ENCODE results near the gene LDLRAD4. TPM values are rescaled to one million over a fixed set of nuclear protein-coding genes. Genes with fewer than 3 reads are reported as not detected.

The LDLRAD4 gene
- total and polyA plus RNA-seq, 2 experiments from 2014 or later = 0.73 to 1.9 TPM

DNA sequence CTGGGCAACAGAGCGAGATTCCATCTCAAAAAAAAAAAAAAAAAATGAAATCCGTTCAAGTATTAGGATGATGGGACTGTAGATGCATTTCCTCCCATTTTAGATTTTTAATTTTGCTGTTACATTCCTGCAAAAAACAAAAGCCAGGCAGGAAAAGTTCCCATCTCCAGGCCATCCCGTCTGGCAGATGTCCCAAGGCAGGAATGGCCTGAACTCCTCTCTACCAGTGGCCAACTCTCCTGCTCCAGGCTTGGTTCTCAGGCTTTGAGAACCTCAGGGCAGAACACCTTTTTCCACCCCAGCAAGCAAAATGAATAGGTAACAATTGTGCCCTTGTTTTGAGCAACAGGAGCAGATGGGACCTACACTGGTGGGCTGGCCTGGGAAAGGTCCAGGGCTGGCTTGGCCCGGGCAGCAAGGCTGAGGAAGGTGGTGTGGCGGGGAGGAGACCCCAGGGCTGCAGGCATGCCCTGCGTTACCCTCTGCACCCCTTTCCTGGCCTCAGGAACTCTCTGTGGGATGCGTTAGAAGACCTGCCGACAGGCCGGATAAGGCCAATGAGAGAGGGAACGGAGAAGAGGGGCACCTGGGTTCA is 421.8 kb downstream of the LDLRAD4 start:
- no peaks in the 10 kb centered on the region; the same call in 2 of the 3 replicates for H3K36me3 Mint-ChIP-seq (ENCODE audit: low read depth)
- no peaks in the 10 kb centered on the region for H3K9me2 ChIP-seq (ENCODE audit: insufficient read depth)
- H3K27ac Mint-ChIP-seq = no peak overlapping the region
- no peaks in the 10 kb centered on the region for H4K20me1 ChIP-seq (replicated peaks; ENCODE audit: insufficient read depth)
- peaks cover 2% of the 10 kb centered on the region for H3K27me3 Mint-ChIP-seq (ENCODE audit: insufficient read depth, low read depth, poor library complexity)
- H3K27me3 ChIP-seq (ENCODE audit: insufficient read depth) = peaks cover 18% of the 10 kb centered on the region; the same call in 1 of the 2 replicates
- no peaks in the 10 kb centered on the region for H3K79me2 ChIP-seq (replicated peaks; ENCODE audit: insufficient read depth)
- no peak overlapping the region for H3K27ac ChIP-seq (ENCODE audit: low read depth)
- no peak overlapping the region for H2AFZ ChIP-seq
- H3K4me3 Mint-ChIP-seq = no peak overlapping the region; the same call in 2 of the 3 replicates
- DNase-seq (ENCODE audit: low spot score) (no peak), ATAC-seq (no peak)
- no peaks in the 10 kb centered on the region for H3K36me3 ChIP-seq (ENCODE audit: insufficient read depth)
- no peaks in the 10 kb centered on the region; the same call in 2 of the 3 replicates for H3K9me3 Mint-ChIP-seq
- peaks cover 6% of the 10 kb centered on the region; the same call in 2 of the 3 replicates for H3K4me1 Mint-ChIP-seq
- peaks cover 5% of the 10 kb centered on the region for H3K4me1 ChIP-seq (ENCODE audit: insufficient read depth)
- peaks cover 6% of the 10 kb centered on the region; the same call in 1 of the 2 replicates for H3F3A ChIP-seq (replicated peaks; ENCODE audit: low read depth)
- no peak overlapping the region for H3K4me2 ChIP-seq
- H3K4me3 ChIP-seq = no peak overlapping the region
- TF ChIP-seq POLR2AphosphoS5 (IDR thresholded peaks at IDR 0.05; ENCODE audit: low read depth) = no peak
- no peak for TF ChIP-seq EZH2 (IDR thresholded peaks at IDR 0.05; ENCODE audit: low read depth, unreplicated experiment)
- no peak for TF ChIP-seq JUNB (IDR thresholded peaks at IDR 0.05; ENCODE audit: unreplicated experiment)
- TF ChIP-seq, protein P1, sequence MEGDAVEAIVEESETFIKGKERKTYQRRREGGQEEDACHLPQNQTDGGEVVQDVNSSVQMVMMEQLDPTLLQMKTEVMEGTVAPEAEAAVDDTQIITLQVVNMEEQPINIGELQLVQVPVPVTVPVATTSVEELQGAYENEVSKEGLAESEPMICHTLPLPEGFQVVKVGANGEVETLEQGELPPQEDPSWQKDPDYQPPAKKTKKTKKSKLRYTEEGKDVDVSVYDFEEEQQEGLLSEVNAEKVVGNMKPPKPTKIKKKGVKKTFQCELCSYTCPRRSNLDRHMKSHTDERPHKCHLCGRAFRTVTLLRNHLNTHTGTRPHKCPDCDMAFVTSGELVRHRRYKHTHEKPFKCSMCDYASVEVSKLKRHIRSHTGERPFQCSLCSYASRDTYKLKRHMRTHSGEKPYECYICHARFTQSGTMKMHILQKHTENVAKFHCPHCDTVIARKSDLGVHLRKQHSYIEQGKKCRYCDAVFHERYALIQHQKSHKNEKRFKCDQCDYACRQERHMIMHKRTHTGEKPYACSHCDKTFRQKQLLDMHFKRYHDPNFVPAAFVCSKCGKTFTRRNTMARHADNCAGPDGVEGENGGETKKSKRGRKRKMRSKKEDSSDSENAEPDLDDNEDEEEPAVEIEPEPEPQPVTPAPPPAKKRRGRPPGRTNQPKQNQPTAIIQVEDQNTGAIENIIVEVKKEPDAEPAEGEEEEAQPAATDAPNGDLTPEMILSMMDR (conservative IDR thresholded peaks at IDR 0.05; ENCODE audit: low read depth in 2 of 2) = no peak
- no peak for TF ChIP-seq CREB1 (CRISPR knock-in tag; IDR thresholded peaks at IDR 0.05; ENCODE audit: low read depth)

DNA sequence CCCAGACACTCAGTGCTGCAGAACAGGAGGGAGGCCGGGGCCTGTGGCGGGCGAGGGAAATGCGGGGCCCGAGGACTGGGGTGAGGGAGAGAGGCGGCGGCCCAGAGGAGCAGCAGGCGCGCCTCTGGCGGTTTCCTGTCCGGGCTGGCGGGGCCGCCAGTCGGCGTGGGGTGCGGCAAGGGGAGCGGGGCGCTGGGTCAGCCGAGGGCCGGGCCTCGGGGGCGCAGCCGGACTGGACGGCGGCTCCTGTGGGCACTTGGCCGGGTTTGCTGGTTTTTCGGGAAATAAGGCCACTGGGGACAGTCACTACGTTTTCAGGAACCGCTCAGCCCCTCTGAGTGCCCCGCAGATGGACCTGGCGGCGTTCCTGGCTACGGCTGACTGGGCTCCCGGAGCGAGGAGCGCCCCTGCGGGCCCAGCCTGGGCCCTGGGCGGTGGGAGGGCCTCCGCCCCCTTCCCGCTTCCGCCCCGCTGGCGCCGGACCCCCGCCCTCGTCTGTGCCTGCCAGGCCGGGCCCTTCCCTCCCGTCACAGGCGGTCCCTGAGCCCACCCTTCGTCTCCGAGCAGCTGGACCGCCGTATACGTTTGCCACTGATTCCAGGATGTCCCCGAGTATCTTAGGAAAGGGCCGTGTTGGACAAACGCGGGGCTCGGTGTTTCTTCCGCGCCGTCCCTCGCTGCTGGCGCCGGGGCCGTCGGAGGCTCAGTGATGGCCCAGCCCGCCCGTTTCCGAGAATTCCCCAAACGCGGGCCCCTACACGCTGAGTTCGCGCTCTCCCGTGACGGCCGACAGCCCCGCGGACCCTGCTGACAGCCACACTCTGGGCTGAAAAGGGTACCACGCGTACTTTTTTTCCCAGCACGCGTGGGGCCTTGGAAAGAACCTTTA is 423.2 kb downstream of the LDLRAD4 start:
- Mint-ChIP-seq H3K36me3 (ENCODE audit: low read depth) (no peaks in the 10 kb centered on the region; the same call in 2 of the 3 replicates), H3K27ac (no peak overlapping the region), H3K4me1 (peaks cover 6% of the 10 kb centered on the region; the same call in 2 of the 3 replicates), H3K9me3 (no peaks in the 10 kb centered on the region; the same call in 2 of the 3 replicates), H3K4me3 (peak overlapping the region; percentile 63), H3K27me3 (ENCODE audit: insufficient read depth, low read depth, poor library complexity) (peaks cover 2% of the 10 kb centered on the region)
- peak; percentile 88 for ATAC-seq
- Histone ChIP-seq H3K79me2 (replicated peaks; ENCODE audit: insufficient read depth) (no peaks in the 10 kb centered on the region), H3F3A (replicated peaks; ENCODE audit: low read depth) (peaks cover 6% of the 10 kb centered on the region; the same call in 1 of the 2 replicates), H3K27ac (ENCODE audit: low read depth) (no peak overlapping the region), H2AFZ (peak overlapping the region; percentile 98), H3K36me3 (ENCODE audit: insufficient read depth) (no peaks in the 10 kb centered on the region), H3K4me2 (peak overlapping the region; percentile 86), H3K27me3 (ENCODE audit: insufficient read depth) (peaks cover 18% of the 10 kb centered on the region; the same call in 1 of the 2 replicates), H3K4me1 (ENCODE audit: insufficient read depth) (peaks cover 5% of the 10 kb centered on the region), H4K20me1 (replicated peaks; ENCODE audit: insufficient read depth) (no peaks in the 10 kb centered on the region), H3K9me2 (ENCODE audit: insufficient read depth) (no peaks in the 10 kb centered on the region), H3K4me3 (peak overlapping the region; percentile 68)
- DNase-seq (ENCODE audit: low spot score) = peak; percentile 72
- TF ChIP-seq, protein P2, sequence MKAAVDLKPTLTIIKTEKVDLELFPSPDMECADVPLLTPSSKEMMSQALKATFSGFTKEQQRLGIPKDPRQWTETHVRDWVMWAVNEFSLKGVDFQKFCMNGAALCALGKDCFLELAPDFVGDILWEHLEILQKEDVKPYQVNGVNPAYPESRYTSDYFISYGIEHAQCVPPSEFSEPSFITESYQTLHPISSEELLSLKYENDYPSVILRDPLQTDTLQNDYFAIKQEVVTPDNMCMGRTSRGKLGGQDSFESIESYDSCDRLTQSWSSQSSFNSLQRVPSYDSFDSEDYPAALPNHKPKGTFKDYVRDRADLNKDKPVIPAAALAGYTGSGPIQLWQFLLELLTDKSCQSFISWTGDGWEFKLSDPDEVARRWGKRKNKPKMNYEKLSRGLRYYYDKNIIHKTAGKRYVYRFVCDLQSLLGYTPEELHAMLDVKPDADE (IDR thresholded peaks at IDR 0.05) = no peak
- TF ChIP-seq EZH2phosphoT487 (IDR thresholded peaks at IDR 0.05; ENCODE audit: unreplicated experiment) (no peak), ZNF114 (CRISPR knock-in tag; IDR thresholded peaks at IDR 0.05) (no peak), EZH2 (IDR thresholded peaks at IDR 0.05; ENCODE audit: low read depth, unreplicated experiment) (no peak), POLR2AphosphoS5 (IDR thresholded peaks at IDR 0.05; ENCODE audit: low read depth) (no peak), STAT1 (IDR thresholded peaks at IDR 0.05; ENCODE audit: unreplicated experiment) (no peak), ZNF331 (CRISPR knock-in tag; IDR thresholded peaks at IDR 0.05; ENCODE audit: low read depth) (no peak), CREB1 (CRISPR knock-in tag; IDR thresholded peaks at IDR 0.05; ENCODE audit: low read depth) (no peak), JUNB (IDR thresholded peaks at IDR 0.05; ENCODE audit: unreplicated experiment) (no peak)

Data from GM23338 (cell line).